Islet of Langerhans (tissue), 1 donor: ENCODE measurements around the gene CCDC78.

ENCODE experiments used
- FAIRE-seq: peaks from one replicate; lab custom pipeline; 2011; peaks lifted over from hg19 to GRCh38; lab: Jason Lieb, UNC

The CCDC78 gene

GRCh38 chr16:677316-678190 is 48.7 kb downstream of the CCDC78 start:
- FAIRE-seq = no peak

DNA sequence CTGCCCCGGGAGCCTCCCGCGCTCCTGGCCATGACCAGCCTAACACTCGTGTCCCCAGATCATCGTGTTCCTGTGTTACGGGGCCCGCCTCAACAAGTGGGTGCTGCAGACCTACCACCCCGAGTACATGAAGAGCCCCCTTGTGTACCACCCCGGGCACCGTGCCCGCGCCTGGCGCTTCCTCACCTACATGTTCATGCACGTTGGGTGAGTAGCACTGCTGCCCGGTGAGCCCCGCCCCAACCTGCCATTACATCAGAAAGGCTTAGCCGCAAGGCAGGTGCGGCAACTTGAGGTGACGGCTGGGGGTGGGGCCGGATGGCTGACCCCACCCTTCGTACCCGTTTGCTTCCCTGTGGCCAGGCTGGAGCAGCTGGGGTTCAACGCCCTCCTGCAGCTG is 49.3 kb downstream of the CCDC78 start:
- no peak for FAIRE-seq

GRCh38 chr16:676565-676902 is 49.7 kb downstream of the CCDC78 start:
- no peak for FAIRE-seq

DNA sequence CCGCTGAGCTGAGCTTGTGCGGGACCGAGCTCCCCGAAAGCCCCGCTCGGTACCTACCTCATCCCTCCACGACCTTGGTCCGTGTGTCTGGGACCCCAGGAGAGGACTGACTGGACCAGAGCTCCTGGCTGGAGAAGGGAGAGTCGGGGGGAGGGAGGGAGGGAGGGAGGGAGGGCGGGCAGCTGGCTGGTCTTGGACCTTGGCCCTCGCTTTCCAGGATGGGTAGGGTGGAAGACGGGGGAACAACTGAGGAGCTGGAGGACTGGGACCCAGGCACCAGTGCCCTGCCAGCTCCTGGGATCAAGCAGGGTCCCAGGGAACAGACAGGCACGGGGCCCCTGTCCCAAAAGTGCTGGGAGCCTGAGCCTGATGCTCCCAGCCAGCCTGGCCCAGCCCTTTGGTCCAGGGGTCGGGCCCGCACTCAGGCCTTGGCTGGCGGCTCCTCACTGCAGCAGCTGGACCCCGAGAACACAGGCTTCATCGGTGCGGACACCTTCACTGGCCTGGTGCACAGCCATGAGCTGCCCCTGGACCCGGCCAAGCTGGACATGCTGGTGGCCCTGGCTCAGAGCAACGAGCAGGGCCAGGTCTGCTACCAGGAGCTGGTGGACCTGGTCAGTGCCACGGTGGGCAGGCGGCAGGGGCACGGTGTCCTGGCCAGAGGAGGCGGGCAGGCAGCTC is 50.2 kb downstream of the CCDC78 start:
- FAIRE-seq = no peak

DNA sequence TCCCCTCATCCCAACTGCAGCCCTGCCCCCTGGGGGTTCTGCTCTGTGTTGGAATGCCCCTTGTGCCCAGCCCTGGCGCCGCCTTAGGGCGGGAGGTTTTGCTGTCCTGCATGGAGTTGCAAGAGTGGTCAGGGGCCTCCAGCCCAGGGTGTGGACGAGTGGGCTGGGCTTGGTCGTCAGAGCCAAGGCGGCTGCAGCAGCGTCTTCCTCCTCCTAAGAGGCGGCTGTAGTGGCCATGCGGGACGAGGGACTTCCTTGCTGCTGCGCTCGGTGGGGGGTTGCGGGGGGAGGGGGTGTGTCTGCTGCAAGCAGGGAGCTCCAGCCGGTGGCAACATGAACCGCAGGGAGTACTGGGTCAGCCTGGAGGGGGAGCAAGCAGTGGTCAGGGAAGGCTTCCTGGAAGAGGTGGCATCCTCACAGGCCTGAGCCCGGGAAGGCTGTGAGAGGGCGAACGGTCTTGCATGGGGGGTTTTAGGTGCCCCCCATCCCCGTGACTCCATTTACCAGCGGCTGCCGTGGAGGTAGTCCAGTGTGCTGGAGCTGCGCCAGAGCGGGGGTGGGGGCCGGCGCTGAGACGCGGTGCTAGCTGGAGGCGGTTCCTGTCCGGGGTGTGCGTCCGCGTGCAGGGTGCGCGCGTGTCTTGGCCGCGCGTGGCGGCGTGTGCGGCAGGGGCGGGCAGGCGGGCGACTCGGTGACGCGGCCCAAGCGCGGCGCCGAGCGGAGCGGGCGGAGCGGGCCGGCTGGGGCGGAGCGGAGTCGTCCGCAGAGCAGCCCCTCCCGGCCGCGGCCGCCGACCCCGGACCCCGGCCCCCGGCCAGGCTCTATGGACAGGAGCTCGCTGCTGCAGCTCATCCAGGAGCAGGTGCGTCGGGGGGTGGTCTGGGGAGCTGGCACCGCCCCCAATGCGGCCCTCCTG is 51.0 kb downstream of the CCDC78 start, which contains the start of gene RHBDL1:
Gene RHBDL1 (plus strand): TSS at position 704 of the 916 bp plus-strand sequence. CDS start 120 bp downstream, at position 824.
- no peak for FAIRE-seq

GRCh38 chr16:674214-674881 is 51.9 kb downstream of the CCDC78 start:
- FAIRE-seq = no peak

DNA sequence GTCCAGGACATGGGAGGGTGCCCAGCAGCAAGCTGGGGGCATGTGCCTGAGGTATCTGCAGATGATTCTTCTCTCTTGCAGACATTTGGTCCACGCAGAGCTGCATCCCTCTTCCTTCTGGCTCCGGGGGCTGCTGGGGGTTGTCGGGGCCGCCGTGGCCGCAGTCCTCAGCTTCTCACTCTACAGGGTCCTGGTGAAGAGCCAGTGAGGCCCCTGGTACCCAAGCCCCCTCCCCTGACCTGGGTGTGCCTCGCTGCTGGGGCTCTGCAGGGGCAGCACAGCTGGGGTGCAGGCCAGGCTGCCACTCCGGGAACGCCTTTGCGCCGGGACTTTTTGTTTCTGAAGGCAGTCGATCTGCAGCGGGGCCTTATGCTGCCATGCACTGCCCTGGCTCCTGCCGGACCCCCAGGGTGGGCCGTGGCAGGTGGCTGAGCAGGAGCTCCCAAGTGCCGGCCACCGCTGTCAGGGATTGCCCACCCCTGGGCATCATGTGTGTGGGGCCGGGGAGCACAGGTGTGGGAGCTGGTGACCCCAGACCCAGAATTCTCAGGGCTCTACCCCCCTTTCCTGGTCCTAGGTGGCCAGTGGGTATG is 52.7 kb downstream of the CCDC78 start:
- no peak for FAIRE-seq

- no peak for FAIRE-seq
Measured at GRCh38 chr16:672851-673250, 53.4 kb downstream of the CCDC78 start.
